HFFc6 (cell line): ENCODE data around the gene HEXA. TPM values are rescaled to one million over a fixed set of nuclear protein-coding genes. Genes with fewer than 3 reads are reported as not detected.

Experiments
- DNase-seq: peaks from one replicate; pipeline ENCODE4 v3.0.0-alpha.2; 2018
- H3K27ac Mint-ChIP-seq: 2 replicates; pipeline ENCODE4 v1.8.0; 2020; ENCODE audit warnings: mild to moderate bottlenecking, mixed read lengths
- H3K27me3 Mint-ChIP-seq: 2 replicates; pipeline ENCODE4 v1.8.0; 2021; ENCODE audit warnings: mild to moderate bottlenecking, moderate library complexity, mixed read lengths; ENCODE audit not compliant: insufficient read depth
- H3K36me3 Mint-ChIP-seq: 2 replicates; pipeline ENCODE4 v1.8.0; 2021; ENCODE audit warnings: low read depth, mixed read lengths
- H3K4me1 Mint-ChIP-seq: 2 replicates; pipeline ENCODE4 v1.8.0; 2020; ENCODE audit warnings: low read depth, mixed read lengths
- H3K4me3 Mint-ChIP-seq: 2 replicates; pipeline ENCODE4 v1.8.0; 2020; ENCODE audit warnings: mild to moderate bottlenecking, moderate library complexity, mixed read lengths
- H3K9me3 Mint-ChIP-seq: 2 replicates; pipeline ENCODE4 v1.8.0; 2020; ENCODE audit warnings: mild to moderate bottlenecking, mixed read lengths
- total RNA-seq, 6 experiments: library from RNA; stranded (reverse); fragmentation: NEBNext Ultra II Directional; extraction: Animal tissue kit (Norgen Biotek cat#: 25700); gene quantifications; 2 replicates in 1 of 6; 3 replicates in 5 of 6; pipeline ENCODE4 v1.2.3, GENCODE V29; 2021
- TF ChIP-seq, protein P1 (sequence below): fragments of 200-600 bp; sonication (generic); IDR thresholded peaks from 2 replicates; pipeline ENCODE4 v1.5.0; 2021; ENCODE audit warnings: antibody characterized with exemption, mild to moderate bottlenecking

HEXA gene
- total RNA-seq, 6 experiments from 2014 or later: 83.3 to 98.0 (median 88.3) TPM

DNA sequence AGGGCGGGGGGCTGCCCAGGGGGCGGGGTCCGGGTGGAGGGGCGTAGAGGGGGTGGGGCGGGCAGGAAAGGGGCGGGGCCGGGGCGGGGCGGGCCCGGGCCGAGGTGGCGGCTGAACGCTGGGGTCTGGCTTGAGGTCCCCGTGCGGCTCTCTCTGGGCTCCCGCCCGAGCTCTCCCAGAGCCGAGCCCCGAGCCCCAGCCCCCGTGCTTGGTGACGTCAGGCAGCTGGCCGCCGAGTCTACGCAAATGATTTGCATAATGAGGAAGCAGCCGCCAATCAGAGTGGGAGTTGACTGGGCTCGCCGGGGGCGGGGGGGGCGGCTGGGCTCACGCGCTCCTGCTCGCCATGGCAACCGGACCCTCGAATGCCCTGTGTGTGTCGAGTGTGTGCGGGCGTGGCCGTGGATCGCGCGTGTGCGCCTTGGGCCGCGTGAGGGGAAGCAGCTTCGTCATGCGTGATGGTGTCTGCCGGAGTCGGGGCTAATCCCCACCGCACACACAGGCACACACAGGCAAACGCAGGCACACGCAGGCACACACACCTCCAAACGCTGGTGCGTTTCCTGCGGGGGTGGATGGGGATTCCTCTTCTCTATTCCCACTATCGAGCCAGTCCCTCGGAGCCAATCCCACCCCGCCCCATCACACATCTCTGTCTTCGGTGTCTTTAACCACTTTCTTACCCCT lies 55.7 kb downstream of the HEXA start, which contains the start of gene CELF6:
Gene CELF6, minus strand, starts transcription at position 173 of the 687 bp plus-strand sequence. CDS start 283 bp downstream, outside the sequence.
- DNase-seq: peak; percentile 55
- Mint-ChIP-seq H3K36me3 (peaks cover 13% of the 10 kb centered on the region; the same call in 1 of the 2 replicates), H3K4me1 (peaks cover 20% of the 10 kb centered on the region), H3K27me3 (peaks cover 10% of the 10 kb centered on the region), H3K9me3 (peaks cover 9% of the 10 kb centered on the region; the same call in 1 of the 2 replicates), H3K4me3 (peak within 1 kb of the TSS; percentile 85), H3K27ac (peak within 1 kb of the TSS; percentile 50; the same call in 1 of the 2 replicates)
- TF ChIP-seq, protein P1, sequence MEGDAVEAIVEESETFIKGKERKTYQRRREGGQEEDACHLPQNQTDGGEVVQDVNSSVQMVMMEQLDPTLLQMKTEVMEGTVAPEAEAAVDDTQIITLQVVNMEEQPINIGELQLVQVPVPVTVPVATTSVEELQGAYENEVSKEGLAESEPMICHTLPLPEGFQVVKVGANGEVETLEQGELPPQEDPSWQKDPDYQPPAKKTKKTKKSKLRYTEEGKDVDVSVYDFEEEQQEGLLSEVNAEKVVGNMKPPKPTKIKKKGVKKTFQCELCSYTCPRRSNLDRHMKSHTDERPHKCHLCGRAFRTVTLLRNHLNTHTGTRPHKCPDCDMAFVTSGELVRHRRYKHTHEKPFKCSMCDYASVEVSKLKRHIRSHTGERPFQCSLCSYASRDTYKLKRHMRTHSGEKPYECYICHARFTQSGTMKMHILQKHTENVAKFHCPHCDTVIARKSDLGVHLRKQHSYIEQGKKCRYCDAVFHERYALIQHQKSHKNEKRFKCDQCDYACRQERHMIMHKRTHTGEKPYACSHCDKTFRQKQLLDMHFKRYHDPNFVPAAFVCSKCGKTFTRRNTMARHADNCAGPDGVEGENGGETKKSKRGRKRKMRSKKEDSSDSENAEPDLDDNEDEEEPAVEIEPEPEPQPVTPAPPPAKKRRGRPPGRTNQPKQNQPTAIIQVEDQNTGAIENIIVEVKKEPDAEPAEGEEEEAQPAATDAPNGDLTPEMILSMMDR: no peak

DNA sequence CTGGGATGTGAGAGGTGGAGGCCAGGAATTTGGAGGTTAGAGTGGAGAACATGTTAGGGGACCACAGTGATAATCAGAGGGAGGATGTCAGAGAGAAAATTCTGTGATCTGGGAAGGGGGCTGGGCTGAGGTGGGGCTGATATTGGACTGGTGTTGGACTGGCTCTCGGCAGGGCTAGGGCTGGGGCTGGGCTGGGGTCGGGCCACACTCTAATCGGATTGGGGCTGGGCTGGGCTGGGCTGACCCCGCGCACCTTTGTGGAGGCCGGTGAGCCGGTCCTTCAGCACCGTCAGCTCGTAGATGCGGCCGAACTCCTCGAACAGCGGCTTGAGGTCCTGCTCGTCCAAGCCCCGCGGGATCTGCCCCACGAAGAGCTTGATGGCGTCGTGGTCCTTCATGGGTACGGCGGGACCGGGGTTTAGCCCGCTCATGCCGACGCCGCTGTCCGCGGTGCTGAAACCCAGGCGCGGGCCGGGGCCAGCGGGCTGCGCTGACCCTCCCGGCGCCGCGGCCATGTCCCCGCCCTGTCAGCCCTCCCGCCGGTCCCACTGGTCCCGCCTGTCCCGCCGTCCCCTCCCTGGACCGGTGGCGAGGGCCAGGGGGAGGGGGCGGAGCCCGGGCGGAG lies 56.3 kb downstream of the HEXA start:
- Mint-ChIP-seq H3K4me1 (peaks cover 20% of the 10 kb centered on the region), H3K36me3 (peaks cover 11% of the 10 kb centered on the region; the same call in 1 of the 2 replicates), H3K27ac (no peak overlapping the region; the same call in 1 of the 2 replicates), H3K4me3 (peak overlapping the region; percentile 68), H3K9me3 (peaks cover 9% of the 10 kb centered on the region; the same call in 1 of the 2 replicates), H3K27me3 (peaks cover 10% of the 10 kb centered on the region)
- DNase-seq: peak; percentile 10
- TF ChIP-seq, protein P1: no peak

DNA sequence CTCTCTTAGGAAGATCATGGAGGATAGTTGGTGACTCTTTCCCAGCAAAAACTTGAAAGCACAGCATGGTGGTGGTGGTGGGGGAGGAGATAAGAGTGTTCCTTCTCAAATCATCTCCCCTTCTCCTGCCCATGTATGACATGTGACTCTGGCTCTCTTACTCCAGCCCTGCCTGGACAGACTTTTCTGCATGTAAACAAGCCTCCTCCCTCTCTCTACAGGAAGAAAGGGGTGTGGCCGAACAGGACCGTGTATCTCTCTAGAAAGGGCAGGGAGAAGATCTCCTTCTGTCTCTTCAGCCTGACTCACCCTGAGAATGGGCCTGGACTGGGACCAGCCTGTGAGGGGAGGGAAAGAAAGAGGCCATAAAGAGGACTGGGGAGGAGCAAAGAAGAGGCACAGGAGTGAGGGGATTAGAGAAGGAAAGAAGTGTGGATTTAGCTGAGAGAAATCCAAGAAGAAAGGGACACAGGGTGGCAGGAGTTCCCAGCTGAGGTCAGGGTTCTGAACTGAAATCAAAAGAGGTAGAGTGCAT lies 57.3 kb downstream of the HEXA start:
- no peak overlapping the region for H3K27ac Mint-ChIP-seq
- no peak for DNase-seq
- peak overlapping the region; percentile 68 for H3K4me3 Mint-ChIP-seq
- peaks cover 10% of the 10 kb centered on the region for H3K27me3 Mint-ChIP-seq
- H3K4me1 Mint-ChIP-seq: peaks cover 20% of the 10 kb centered on the region
- TF ChIP-seq, protein P1: no peak
- H3K36me3 Mint-ChIP-seq: peaks cover 1% of the 10 kb centered on the region; the same call in 1 of the 2 replicates
- peaks cover 2% of the 10 kb centered on the region; the same call in 1 of the 2 replicates for H3K9me3 Mint-ChIP-seq

DNA sequence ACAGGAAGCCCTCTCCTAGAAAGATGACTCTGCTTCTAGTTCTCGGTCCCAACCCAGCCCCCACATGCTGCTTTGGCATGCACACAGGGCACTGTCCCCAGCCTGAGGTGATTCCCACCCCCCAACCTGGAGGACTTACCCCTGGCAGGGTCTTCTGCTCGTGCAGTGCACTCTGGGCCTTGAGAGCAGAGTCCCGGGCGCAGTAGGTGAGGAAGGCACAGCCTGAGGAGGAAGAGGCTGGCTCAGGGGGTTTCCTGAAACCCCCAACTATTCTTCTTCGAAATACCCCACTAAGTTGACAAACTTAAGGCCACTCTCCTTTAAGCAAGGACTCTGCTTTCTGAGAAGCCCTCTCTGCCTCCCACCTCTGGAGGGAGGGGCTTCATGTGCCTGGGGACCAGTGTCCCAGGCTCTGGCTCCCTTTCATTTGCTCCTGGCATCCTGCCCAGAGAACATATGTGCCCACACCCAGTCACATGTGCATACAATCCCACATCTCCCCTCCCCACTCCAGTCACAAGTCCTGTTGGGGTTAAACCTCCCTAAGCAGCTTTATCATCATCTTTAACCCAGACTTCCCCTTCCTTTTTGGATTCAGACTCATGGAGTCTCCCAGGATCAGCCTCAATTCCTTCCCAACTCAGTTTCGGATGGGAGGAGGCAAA lies 60.0 kb downstream of the HEXA start:
- Mint-ChIP-seq H3K4me3 (no peak overlapping the region), H3K9me3 (no peaks in the 10 kb centered on the region), H3K36me3 (no peaks in the 10 kb centered on the region), H3K27ac (no peak overlapping the region), H3K27me3 (peaks cover 9% of the 10 kb centered on the region), H3K4me1 (peaks cover 18% of the 10 kb centered on the region)
- TF ChIP-seq, protein P1: no peak
- no peak for DNase-seq

DNA sequence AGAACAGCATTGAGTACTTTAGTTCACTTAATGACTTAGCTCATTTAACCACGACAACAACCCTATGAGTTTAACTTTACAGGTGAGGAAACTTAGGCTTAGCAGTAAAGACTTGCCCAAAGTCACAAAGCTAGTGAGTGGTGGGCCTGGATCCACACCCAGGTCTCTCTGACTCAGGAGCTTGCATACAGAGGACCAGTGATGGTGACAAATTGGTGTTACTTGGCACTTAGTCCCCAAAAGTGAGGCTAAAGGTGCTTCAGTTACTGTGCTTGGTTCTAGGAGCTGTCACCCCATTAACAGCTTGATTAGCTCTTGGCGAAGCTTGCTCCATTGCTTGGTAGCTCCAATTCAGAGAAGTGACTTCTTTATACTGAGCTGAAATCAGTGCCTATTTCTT lies 61.9 kb downstream of the HEXA start:
- no peak for DNase-seq
- H3K36me3 Mint-ChIP-seq: no peaks in the 10 kb centered on the region
- no peak overlapping the region for H3K4me3 Mint-ChIP-seq
- TF ChIP-seq, protein P1: no peak
- peaks cover 6% of the 10 kb centered on the region for H3K4me1 Mint-ChIP-seq
- no peak overlapping the region for H3K27ac Mint-ChIP-seq
- no peaks in the 10 kb centered on the region for H3K9me3 Mint-ChIP-seq
- H3K27me3 Mint-ChIP-seq: peaks cover 11% of the 10 kb centered on the region
